ENCODE data around the gene OPCML.

Gene OPCML

GRCh38 chr11:132561937-132562336, 970.4 kb downstream of the OPCML start:
- no peak for DNase-seq (ENCODE audit: low spot score)
- in situ Hi-C loops (cut with MboI; ENCODE audit: low sequenced_read_pairs, unreplicated experiment), result no loop called here
- TF ChIP-seq CTCF (IDR thresholded peaks at IDR 0.05; ENCODE audit: borderline replicate concordance, control extremely low read depth, extremely low read depth, insufficient read depth, missing control alignments), result no peak

GRCh38 chr11:132559331-132560036, 972.8 kb downstream of the OPCML start:
- no peak for TF ChIP-seq CTCF (IDR thresholded peaks at IDR 0.05; ENCODE audit: borderline replicate concordance, control extremely low read depth, extremely low read depth, insufficient read depth, missing control alignments)
- in situ Hi-C loops (cut with MboI; ENCODE audit: low sequenced_read_pairs, unreplicated experiment), result no loop called here

DNA sequence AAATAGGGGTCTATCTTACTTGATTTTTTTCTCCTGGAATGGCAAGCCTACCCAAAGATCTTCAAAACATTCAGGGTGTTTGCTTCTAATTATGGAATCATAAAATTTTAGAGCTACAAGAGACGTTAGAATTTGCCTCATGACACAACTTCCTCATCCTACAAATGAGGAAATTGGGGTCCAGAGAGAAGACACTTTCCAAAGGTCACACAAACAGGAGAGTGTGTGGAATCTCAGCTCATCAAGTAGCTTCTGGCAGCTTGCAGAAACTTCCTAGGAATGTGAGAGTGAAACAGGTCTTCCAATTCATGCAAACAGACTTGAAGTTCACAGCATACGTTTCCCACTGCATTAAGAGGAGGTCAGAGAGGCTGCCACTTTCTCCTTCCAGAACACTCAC, 976.0 kb downstream of the OPCML start:
- no peak for TF ChIP-seq CTCF (IDR thresholded peaks at IDR 0.05; ENCODE audit: borderline replicate concordance, control extremely low read depth, extremely low read depth, insufficient read depth, missing control alignments)
- DNase-seq (ENCODE audit: low spot score), result no peak
- in situ Hi-C loops (cut with MboI; ENCODE audit: low sequenced_read_pairs, unreplicated experiment), result no loop called here

More at GRCh38 chr11:132559331-132560036, 972.8 kb downstream of the OPCML start:
- DNase-seq (ENCODE audit: low spot score), result no peak

- DNase-seq (ENCODE audit: low spot score), result no peak
- no peak for TF ChIP-seq CTCF (IDR thresholded peaks at IDR 0.05; ENCODE audit: borderline replicate concordance, control extremely low read depth, extremely low read depth, insufficient read depth, missing control alignments)
- in situ Hi-C loops (cut with MboI; ENCODE audit: low sequenced_read_pairs, unreplicated experiment), result no loop called here
Observed at GRCh38 chr11:132555617-132556016, 976.7 kb downstream of the OPCML start.

GRCh38 chr11:132551016-132551415, 981.3 kb downstream of the OPCML start:
- TF ChIP-seq CTCF (IDR thresholded peaks at IDR 0.05; ENCODE audit: borderline replicate concordance, control extremely low read depth, extremely low read depth, insufficient read depth, missing control alignments), result no peak
- no peak for DNase-seq (ENCODE audit: low spot score)
- in situ Hi-C loops (cut with MboI; ENCODE audit: low sequenced_read_pairs, unreplicated experiment), result no loop called here

- no peak for DNase-seq (ENCODE audit: low spot score)
- in situ Hi-C loops (cut with MboI; ENCODE audit: low sequenced_read_pairs, unreplicated experiment), result no loop called here
Observed at GRCh38 chr11:132549561-132549960, 982.7 kb downstream of the OPCML start.

More at GRCh38 chr11:132549561-132549960, 982.7 kb downstream of the OPCML start:
- no peak for TF ChIP-seq CTCF (IDR thresholded peaks at IDR 0.05; ENCODE audit: borderline replicate concordance, control extremely low read depth, extremely low read depth, insufficient read depth, missing control alignments)
